ENCODE measurements around the gene TSG101. TPM values are rescaled to one million over a fixed set of nuclear protein-coding genes. Genes with fewer than 3 reads are reported as not detected.

Gene TSG101
- total RNA-seq, 1 experiment from 2014 or later: 78.4 TPM

GRCh38 chr11:18468961-18469360, 57.8 kb downstream of the TSG101 start:
- no peak for DNase-seq (ENCODE audit: unreplicated experiment)
- CTCF ChIA-PET: no interaction called here

DNA sequence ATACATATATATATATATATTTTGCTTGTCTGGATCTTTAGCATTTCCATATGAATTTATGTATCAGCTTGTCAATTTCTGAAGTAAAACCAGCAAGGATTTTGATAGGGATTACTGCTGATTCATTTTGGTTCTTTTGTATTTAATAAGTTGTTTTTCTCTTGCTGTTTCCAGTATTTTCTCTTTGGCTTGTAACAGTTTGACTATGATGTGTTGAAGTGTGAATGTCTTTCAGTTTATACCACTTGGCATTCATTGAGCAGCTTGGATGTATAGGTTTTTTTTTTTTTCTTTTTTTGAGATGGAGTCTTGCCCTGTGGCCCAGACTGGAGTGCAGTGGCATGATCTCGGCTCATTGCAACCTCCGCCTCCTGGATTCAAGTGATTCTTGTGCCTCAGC, 58.7 kb downstream of the TSG101 start:
- POLR2A ChIA-PET: interaction anchor here (1.1 kb wide), 1 partner anchor 36 kb away, joined by 3 read pairs; no protein-coding TSS in a partner anchor
- Mint-ChIP-seq H3K36me3 (ENCODE audit: insufficient read depth, unreplicated experiment) (peaks cover 11% of the 10 kb centered on the region), H3K9me3 (ENCODE audit: unreplicated experiment) (no peaks in the 10 kb centered on the region), H3K27me3 (ENCODE audit: insufficient read depth, unreplicated experiment) (no peaks in the 10 kb centered on the region), H3K4me3 (ENCODE audit: unreplicated experiment) (no peak overlapping the region), H3K27ac (ENCODE audit: low read depth, unreplicated experiment) (no peak overlapping the region), H3K4me1 (ENCODE audit: insufficient read depth, unreplicated experiment) (no peaks in the 10 kb centered on the region)
- TF ChIP-seq, protein P1, sequence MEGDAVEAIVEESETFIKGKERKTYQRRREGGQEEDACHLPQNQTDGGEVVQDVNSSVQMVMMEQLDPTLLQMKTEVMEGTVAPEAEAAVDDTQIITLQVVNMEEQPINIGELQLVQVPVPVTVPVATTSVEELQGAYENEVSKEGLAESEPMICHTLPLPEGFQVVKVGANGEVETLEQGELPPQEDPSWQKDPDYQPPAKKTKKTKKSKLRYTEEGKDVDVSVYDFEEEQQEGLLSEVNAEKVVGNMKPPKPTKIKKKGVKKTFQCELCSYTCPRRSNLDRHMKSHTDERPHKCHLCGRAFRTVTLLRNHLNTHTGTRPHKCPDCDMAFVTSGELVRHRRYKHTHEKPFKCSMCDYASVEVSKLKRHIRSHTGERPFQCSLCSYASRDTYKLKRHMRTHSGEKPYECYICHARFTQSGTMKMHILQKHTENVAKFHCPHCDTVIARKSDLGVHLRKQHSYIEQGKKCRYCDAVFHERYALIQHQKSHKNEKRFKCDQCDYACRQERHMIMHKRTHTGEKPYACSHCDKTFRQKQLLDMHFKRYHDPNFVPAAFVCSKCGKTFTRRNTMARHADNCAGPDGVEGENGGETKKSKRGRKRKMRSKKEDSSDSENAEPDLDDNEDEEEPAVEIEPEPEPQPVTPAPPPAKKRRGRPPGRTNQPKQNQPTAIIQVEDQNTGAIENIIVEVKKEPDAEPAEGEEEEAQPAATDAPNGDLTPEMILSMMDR (IDR thresholded peaks at IDR 0.05; ENCODE audit: unreplicated experiment): no peak
- no TSS peak for BruUV-seq (replicated peaks)
- DNase-seq (ENCODE audit: unreplicated experiment): no peak
- CTCF ChIA-PET: no interaction called here
- intact Hi-C loops (cut with micrococcal nuclease): no loop called here

More at GRCh38 chr11:18468961-18469360, 57.8 kb downstream of the TSG101 start:
- intact Hi-C loops (cut with micrococcal nuclease): no loop called here
- Mint-ChIP-seq H3K36me3 (ENCODE audit: insufficient read depth, unreplicated experiment) (peaks cover 11% of the 10 kb centered on the region), H3K27ac (ENCODE audit: low read depth, unreplicated experiment) (no peak overlapping the region), H3K4me3 (ENCODE audit: unreplicated experiment) (no peak overlapping the region), H3K4me1 (ENCODE audit: insufficient read depth, unreplicated experiment) (no peaks in the 10 kb centered on the region), H3K9me3 (ENCODE audit: unreplicated experiment) (no peaks in the 10 kb centered on the region), H3K27me3 (ENCODE audit: insufficient read depth, unreplicated experiment) (no peaks in the 10 kb centered on the region)
- BruUV-seq (replicated peaks): no TSS peak
- TF ChIP-seq, protein P1 (IDR thresholded peaks at IDR 0.05; ENCODE audit: unreplicated experiment): no peak
- POLR2A ChIA-PET: interaction anchor here (1.1 kb wide), 1 partner anchor 35 kb away, joined by 3 read pairs; no protein-coding TSS in a partner anchor

GRCh38 chr11:18466402-18466801, 60.3 kb downstream of the TSG101 start:
- Mint-ChIP-seq H3K4me3 (ENCODE audit: unreplicated experiment) (no peak overlapping the region), H3K9me3 (ENCODE audit: unreplicated experiment) (no peaks in the 10 kb centered on the region), H3K27ac (ENCODE audit: low read depth, unreplicated experiment) (no peak overlapping the region), H3K36me3 (ENCODE audit: insufficient read depth, unreplicated experiment) (peaks cover 5% of the 10 kb centered on the region), H3K27me3 (ENCODE audit: insufficient read depth, unreplicated experiment) (no peaks in the 10 kb centered on the region), H3K4me1 (ENCODE audit: insufficient read depth, unreplicated experiment) (no peaks in the 10 kb centered on the region)
- TF ChIP-seq, protein P1 (IDR thresholded peaks at IDR 0.05; ENCODE audit: unreplicated experiment): no peak
- intact Hi-C loops (cut with micrococcal nuclease): no loop called here
- DNase-seq (ENCODE audit: unreplicated experiment): no peak
- BruUV-seq (replicated peaks): no TSS peak
- CTCF ChIA-PET: no interaction called here
- POLR2A ChIA-PET: no interaction called here

GRCh38 chr11:18463439-18463838, 63.3 kb downstream of the TSG101 start:
- Mint-ChIP-seq H3K27me3 (ENCODE audit: insufficient read depth, unreplicated experiment) (no peaks in the 10 kb centered on the region), H3K4me1 (ENCODE audit: insufficient read depth, unreplicated experiment) (no peaks in the 10 kb centered on the region), H3K9me3 (ENCODE audit: unreplicated experiment) (no peaks in the 10 kb centered on the region), H3K27ac (ENCODE audit: low read depth, unreplicated experiment) (no peak overlapping the region), H3K4me3 (ENCODE audit: unreplicated experiment) (no peak overlapping the region), H3K36me3 (ENCODE audit: insufficient read depth, unreplicated experiment) (no peaks in the 10 kb centered on the region)
- TF ChIP-seq, protein P1 (IDR thresholded peaks at IDR 0.05; ENCODE audit: unreplicated experiment): no peak
- POLR2A ChIA-PET: interaction anchor here (0.7 to 1.2 kb wide), 2 partner anchors 20 to 64 kb away, joined by 3 to 4 read pairs; no protein-coding TSS in a partner anchor
- no peak for DNase-seq (ENCODE audit: unreplicated experiment)
- intact Hi-C loops (cut with micrococcal nuclease): no loop called here
- CTCF ChIA-PET: interaction anchor here (0.6 kb wide), 1 partner anchor 1316 kb away, joined by 4 read pairs; no protein-coding TSS in a partner anchor
- BruUV-seq (replicated peaks): no TSS peak
